GM18907 (cell line): ENCODE data around the gene PLEKHM1.
"Not testable (repeated sequence)": the region's sequence is repeated elsewhere in the genome, so short reads cannot be mapped to it uniquely, and the experiment has no call there.

Experiments used
- ATAC-seq: cut with Tn5 transposase; IDR thresholded peaks from one replicate; pipeline ENCODE4 v1.9.1; 2021; ENCODE audit warnings: mild to moderate bottlenecking, moderate library complexity; ENCODE audit not compliant: unreplicated experiment

PLEKHM1 gene

DNA sequence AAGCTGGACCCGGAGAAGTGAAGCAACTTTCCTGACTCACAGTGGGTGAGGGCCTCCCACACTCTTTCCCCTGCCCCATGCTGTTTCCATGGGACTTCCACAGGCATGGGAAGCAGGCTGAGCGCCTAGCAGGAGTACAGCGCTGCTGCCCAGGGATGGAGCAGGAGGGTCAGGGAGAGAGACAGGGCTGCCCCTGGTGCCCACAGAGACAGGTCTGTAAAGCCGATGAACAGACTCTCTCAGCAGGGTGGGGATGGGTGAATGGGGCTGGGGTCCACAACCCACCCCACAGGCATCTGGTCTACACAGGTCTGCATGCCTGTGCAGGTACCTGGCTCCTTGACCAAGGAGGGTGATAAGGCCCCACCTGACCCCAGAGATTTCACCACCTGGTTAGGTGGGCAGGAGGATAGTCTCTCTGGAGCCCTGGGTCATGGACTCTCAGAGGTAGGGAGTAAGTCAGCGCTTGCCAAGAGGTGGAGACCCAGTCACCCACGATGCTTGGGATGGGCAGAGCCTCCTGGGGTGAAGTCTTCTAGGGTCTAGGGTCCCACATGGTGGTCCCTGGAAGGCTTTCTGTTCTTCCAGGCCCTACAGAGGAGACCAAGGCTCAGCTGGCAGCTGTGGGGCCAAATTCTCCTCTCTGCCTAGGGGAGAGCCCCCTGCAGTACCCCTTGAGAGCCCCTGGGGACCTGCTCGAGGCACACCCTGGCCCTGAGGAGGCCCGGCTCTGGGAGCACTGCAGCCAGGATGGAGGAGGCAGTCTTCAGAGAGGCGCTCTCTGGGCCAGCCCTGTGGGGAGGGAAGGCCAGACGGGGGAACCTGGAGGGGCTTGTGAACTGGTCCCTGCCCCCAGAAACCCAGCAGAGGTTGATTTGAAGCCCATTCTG is 46.9 kb downstream of the PLEKHM1 start:
- ATAC-seq = not testable (repeated sequence)

DNA sequence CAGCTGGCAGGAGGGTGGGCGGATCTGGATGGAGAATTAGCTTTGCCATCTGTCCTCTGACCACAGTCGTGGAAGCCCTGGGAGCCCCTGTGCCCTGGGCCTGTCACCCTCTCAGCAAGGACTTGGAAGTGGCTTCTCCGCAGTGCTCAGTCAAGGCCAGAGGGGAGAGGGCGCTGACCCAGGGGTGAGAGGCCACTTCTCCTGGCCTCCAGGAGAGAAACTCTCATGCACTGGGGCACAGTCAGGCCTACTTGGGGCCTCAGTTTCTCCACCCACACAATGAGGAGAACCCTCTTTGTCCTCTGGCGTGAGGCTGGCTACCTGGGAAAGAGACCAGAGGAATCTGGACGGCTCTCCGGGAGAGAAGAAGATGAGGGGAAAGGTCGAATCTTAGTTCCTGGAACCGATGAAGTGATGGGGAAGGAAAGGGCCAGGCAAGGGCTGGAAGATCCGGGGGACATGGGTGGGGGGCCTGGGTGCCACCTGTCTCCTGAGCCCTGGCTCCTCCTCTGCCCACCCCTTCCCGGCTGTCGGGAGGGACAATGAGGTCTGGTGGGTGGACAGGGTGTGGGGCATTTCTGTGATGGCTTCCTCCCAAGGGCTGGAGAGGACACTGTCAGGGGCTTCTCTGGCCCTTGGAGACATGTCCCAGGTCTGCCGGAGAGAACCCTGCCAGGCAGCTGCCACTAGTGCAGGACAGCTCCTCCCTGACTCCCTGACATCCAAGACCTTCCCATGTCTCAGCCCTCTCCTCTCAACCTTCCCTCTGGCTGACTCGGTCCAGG is 48.8 kb downstream of the PLEKHM1 start:
- ATAC-seq = no peak

DNA sequence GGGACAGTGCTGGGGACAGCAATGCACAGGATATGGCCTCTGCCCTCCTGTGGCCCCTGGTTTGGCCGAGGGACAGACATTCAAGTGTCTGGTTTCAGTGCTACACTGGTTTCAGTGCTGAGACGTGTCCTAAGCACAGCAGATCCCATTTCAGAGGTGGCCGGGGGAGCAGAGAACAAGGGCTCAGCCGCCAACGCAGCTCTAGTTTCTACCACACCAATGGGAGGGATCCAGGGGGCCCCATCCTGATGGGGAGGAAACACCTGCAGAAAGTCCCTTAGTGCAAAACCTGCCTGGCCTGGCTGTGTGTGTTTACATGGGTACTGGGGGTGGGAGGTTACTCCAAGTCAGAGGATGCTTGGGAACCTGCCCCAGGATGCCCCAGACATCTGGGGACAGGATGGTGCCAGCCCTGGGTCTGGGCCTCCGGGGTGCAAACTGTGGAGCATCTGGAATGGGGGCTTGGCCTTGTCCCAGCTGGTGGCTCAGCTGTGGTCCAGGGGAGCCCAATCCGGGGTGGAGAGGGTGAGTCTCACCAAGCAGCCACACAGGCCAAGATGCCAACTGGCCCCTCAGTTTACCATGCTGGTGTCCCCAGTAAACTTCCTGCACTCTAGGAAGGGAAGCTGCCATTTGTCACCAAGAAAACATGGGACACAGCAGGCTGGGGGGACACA is 49.5 kb downstream of the PLEKHM1 start:
- peak; percentile 60 for ATAC-seq

DNA sequence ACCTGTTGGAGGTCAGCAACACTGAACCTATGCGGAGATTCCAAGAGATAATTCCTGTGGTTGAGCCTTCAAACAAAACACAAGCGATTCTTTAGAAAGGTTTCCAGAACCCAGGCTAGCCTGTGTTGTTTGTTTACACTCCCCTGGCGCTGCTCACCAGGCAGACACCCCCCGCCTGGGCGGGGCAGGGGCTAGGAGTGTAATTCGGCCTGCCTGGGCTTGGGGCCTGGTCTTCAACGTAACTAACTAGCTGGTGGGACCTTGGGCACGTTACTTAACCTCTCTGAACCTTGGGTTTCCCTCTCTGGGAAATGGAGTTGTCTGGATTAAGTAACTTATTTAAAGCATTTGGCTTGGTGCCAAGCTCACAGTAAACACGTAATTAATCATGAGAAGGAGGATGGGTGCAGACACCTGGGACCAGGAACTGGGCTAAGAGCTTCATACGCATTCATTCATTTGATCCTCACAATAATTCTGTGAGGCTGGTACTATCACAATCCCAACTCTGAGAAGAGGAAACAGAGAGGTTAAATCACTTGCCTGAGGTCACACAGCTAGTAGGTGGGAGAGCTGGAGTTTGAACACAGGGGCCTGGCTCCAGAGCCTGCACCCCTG is 50.3 kb downstream of the PLEKHM1 start:
- no peak for ATAC-seq

DNA sequence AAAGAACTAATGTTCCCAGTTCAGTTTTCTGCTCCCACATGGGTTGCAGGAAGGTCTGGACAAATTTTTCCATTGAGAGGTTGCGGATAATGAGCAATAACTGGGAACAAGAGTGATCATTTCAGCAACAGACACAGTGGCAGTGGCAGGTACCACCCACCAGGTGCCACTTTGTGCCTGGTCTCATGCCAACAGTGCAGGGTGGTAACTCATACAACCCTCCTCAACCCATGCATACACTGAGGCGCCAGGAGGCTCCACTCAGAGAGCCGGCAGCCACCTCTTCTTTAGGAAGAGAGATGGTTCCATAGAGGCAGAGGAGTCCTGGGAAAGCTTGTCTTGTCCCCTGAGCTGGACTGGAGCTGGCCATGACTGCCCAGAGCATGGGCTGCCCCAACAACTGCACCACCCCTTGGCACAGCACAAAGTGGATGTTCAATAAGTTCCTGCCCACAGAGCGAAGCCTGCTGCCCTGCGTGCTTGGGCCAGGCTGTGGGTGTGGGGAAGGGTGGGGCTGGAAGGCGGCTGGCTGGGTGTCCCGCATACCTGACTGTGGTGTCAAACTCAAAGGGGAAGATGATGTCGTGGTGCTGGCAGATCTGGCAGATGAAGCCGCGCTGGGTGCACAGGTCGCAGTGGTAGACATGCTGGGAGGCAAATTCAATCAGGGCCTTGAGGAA is 51.5 kb downstream of the PLEKHM1 start:
- no peak for ATAC-seq

DNA sequence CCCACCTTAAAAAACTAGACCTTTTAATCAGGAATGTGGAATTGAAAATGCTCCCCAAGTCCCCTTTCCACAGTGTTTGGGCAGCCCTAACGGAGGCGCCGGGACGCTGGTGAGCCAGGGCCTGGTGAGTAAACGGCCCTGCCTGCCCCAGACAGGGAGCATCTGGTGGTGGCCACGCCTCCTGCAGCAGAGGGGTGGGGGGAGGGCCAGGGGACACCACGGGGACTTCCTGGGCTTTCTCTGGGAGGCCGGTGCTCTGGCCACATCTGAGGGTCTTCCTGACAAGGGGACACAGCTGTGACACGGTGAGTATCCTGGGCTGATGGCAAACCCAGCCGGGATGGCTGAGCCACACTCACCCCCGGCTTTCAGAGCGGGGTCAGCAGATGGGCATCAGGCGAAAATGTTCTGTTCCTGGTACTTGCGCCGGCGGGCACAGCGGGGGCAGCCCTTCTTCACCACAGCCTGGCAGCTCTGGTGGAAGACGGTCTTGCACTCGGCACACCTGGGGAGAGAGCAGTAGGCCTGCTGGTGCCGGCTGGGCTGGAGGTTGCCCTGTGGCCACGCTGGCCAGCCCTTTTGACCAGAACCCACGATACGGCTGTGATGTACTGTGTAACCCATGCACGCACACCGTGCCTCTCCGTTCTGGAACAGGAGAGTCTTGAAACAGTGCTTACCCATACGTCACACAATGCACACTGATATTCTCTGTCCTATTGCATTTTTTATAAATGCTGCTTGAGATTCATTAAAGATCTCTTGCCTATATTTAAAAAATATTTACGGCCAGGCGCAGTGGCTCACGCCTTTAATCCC is 52.8 kb downstream of the PLEKHM1 start:
- ATAC-seq = no peak

DNA sequence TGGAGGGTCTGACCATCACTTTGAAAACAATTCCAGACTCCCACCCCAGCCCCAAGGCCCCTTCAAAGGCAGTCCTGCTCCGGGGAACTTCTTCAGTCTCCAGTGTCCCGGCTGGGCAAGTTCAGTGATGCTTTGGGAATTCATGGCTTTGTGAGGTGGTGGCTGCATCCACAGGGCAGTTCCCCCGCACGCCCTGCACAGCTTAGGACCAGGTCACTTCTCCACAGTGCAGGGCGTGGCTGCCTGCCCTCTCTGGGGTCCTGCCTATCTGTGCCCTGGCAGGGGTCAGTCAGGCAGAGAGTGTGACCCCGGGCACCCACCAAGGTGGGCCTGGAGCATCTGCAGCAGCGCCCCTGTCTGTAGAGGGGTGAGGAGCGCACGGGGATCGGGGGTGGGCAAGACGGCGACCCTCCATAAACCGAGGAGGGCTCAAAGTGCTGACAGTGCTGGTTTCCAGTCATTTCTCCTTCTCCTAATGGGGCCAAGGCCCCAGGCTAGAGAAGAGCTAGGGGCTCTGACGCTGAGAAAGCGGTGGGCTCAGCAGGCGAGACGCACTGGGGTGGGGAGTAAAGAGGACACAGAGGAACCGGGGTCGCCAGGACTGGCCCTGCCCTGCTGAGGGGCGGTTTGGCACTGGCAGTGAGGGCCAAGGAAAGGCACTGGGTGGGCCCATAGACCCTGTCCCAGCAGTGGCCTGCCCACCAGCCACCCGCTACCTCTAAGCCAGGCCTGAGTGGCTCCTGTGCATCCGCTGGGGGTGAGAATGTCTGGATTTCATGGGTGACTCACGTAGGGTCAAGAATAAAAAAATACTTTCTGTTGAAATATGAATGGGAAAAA is 53.7 kb downstream of the PLEKHM1 start:
- no peak for ATAC-seq

DNA sequence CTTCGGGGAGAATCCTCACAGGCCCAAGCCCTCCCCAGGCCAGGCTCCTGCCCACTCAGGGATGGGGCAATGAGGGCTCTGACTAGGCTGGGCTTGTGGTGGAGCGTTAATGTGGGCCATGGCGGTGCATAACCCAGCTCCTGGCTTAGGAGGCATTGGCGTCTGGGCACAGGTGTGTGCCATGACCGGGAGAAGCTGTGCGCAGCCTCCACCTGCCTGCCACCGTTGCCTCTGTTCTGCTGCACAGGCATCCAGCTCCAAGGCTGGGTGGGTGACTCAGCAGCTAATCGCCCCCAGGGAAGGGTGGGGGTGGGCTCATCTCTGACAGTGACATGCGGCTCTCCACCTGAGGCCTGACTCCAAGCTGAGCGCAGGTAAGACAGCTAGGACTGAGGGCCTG is 54.4 kb downstream of the PLEKHM1 start:
- no peak for ATAC-seq

DNA sequence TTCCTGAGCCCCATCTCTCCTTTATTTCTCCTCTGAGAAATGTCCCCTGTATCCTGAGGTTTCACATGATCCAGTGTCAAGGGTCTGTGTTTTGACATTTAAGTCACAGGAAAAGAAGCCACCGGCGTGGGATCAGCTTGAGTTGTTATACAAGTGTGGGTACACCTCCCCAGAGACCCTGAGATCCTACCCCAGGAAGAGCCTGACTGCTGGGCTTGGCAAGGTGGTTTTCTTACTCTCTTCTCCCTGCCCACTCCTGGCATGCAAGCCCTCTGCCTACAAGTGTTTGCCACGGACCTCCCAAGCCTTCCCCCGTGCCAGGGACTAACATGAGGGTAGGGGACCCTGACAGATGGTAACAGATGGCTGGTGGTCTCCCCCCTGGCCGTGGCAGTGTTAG is 55.0 kb downstream of the PLEKHM1 start:
- ATAC-seq = no peak

DNA sequence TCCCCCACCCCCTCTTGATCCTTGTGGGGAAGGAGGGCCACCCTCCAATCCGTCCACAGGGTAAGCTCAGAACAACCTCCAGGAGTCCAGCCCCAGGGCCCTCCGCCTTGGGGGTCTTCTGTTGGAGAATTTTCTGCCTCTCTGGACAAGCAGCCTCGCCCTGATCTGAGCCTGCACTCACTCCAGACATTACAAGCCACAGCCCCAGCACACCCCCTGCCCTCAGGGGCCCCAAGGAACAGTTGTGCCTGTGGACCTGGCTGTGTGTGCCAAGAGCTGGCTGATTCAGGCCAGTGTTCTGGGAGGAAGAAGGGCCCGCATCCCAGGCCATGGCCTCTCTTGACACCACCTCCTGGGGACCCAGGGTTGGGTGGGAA is 57.4 kb downstream of the PLEKHM1 start:
- no peak for ATAC-seq

DNA sequence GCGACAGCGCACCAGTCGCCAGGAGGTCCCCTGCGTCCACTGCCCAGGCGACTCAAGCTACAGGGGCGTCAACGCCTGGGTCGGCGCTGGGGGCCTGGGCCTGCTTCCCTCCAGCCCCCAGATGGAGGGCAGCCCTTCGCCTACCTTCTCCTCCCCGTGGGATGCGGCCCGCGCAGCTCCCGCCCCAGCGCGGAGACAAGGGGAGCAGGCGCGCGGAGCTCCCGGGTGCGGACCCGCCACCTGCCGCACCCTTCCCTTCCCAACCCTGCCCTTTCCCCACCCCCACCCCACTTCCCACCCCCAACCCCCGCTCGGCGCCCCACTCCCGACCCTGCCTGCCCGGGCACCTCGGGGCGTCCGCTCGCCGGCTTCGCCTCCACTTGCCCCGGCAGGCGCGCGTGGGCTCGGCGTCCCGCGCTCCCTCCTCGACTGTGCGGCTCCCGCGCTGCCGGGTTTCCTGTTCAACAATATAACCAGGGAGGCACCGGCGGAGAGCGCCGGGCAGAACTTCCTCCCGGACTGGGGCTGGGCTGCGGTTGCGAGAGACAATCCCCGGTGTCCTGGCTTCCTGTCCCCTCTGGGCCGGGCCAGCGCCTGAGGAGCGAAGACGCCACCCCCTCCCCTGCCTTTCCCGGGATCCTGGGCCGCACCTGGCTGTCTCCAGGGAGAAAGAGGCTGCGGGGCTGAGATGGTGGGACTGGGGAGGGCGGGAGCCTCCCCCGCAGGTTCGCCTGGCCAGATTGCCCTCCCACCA is 57.9 kb downstream of the PLEKHM1 start, which contains the start of gene ARHGAP27:
Gene ARHGAP27 (minus strand): TSS at position 466 of the 754 bp plus-strand sequence. CDS start 2,591 bp downstream, outside the sequence.
- no peak for ATAC-seq

DNA sequence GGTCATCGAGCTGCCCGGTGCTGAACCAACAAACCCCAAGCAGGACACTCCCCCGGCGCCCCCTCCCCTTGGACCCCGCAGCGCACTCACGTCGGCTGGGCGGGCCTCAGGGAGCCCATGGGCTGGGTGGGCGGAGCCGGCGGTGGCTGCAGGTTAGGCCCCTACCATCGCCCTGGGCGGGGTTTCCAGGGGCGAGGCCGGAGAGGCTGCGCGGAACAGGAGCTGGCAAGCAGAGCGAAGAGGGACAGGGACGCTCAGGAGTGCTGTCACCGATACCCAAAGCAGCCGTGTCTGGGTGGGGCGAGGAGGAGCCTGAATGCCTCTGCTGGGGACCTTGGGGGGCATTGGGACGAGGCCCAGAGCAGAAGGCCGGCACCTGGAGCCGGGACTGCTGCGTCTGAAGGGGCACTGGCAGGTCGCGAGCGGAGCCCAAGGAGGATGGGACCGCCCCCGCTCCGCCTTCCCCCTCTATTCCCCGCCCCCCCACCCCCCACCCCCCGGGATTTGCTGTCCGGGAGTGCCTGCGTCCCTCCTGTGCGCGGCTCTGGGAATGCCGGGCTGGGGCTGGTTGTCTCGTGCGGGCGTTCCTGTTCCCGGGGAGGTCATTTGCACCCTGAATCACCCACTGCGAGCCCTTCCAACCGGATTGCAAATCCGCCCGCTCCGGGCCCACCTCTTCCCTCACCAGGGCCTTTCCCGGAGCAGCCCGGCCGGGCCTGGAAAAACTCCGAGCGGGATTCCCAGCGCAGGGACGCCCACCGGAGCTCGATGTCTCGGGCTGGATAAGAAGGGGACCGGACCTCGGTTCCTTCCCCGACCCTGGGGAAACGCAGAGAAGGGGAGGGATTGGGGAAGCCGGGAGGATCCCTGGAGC is 58.8 kb downstream of the PLEKHM1 start:
- ATAC-seq = peak; percentile 55

DNA sequence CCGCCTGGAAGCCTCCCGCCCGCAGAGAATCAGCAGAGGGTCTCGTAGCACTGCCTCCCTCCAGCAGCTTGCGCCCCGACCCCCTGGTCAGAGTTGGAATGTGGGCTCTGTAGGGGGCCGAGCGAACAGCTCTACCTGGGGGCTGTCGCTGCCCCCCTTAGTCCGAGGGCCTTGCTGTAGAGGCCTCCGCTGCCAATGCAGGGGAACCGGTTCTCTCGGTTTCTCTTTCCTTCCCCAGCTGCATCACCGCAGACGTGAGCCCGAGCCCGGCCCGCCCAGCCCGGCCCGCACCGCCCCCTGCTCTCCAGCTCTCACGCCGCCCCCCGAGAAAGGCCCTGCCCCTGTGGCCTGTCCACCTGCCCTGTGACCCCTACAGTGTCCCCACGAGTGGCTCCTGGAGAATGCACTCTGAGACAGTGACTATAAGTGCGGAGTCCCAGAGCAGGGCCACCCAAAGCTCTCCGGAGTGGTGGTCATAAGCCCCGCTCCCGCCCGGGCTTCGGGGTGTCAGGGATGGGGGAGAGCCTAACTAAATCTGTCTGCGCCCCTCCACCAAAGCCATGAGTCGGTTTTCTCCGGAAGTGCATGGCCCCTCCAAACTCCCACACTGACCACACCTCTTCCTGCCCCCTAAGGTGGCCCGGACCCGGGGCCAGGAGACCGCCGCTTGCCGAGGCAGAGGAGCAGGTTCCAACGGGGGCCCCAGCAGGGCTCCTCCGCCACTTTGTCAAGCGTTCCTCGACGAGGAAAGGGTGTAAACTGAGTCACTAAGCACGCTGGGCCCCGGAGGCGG is 59.6 kb downstream of the PLEKHM1 start:
- peak; percentile 23 for ATAC-seq

DNA sequence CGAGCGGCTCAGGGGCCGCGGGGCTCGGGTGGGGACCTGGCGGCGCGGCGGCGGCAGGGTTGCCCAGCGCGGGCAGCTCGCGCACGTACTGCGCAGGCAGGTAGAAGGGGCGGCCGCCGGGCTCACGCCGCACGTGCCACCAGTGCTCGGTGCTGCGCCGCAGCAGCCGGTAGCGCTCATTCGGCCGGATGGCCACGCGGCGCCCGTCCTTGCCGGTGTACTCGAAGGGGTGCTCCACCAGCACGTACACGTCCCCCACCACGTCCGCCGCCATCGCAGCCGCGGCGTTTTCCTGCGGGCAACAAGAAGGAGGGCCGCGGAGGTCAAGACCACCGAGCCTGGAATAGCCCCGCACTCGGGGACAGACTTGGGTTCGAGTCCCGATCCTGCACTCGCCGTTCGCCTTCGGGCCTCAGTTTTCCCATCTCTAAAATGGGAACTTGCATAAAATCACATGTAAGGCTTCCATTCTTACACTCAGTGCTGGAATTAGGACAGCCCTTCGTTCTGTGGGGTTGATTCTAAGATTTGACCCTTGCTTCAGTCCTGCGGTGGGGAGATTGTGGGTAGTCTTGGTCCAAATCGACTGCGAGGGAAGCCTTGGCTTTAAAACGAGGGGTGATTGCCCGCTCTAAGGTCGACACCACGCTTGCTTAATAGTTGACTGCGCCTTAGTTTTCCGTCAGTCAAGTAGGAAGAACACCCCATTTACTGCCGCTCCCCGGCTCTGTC is 60.3 kb downstream of the PLEKHM1 start:
- ATAC-seq = no peak

DNA sequence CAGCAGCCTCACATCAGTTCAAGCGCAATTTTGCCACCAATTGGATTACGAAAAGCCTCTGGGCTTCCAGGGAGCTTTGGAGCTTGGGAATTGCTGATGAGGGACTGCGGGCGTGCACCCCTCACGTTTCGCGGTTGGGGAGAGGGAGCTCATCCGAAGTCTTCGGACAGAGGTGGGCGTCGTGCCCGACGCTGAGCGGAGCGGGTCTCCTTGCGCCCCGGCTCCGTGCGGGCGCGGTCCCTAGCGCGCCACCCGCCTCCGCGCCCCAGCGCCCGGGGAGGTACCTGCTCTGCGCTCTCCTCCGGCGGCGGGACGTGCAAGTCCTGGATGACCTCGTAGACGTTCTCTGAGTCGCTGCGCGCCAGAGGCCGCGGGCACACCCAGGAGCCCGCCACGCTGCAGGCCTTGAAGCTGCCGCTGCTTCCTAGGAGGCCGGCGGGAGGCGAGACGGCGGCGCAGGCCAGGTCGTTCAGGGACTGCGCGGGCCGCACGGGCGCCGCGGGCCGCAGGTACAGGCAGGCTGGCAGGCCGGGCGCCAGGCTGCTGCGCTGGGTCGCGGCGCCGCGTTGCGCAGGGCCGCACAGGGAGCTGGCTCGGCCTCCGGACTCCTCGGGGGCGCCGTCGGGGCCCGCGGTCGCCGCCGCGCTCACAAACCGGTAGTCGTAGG is 61.0 kb downstream of the PLEKHM1 start:
- ATAC-seq = no peak
